PC-3 (cell line): ENCODE results near the gene BRF1.

ENCODE experiments used
- CTCF ChIP-seq: fragments of 300-600 bp; sonication (generic); conservative IDR thresholded peaks from 2 replicates; pipeline ENCODE4 v1.5.1; 2017; ENCODE audit warnings: antibody characterized with exemption, low read depth, mild to moderate bottlenecking, low read length
- EZH2 ChIP-seq: fragments of 300-600 bp; sonication (generic); IDR thresholded peaks from one replicate; pipeline ENCODE4 v1.6.1; 2017; ENCODE audit warnings: antibody characterized with exemption, mild to moderate bottlenecking, low read length; ENCODE audit not compliant: unreplicated experiment
- EZH2phosphoT487 ChIP-seq: fragments of 300-600 bp; sonication (generic); IDR thresholded peaks from 2 replicates; pipeline ENCODE4 v1.6.1; 2018; ENCODE audit warnings: mild to moderate bottlenecking, antibody characterized with exemption, low read length, borderline replicate concordance

GRCh38 chr14:105228562-105228961 lies 72.2 kb downstream of the BRF1 start:
- no peak for TF ChIP-seq CTCF
- TF ChIP-seq EZH2phosphoT487: no peak
- TF ChIP-seq EZH2: no peak
